Breast epithelium (tissue), 3 donors: ENCODE data around the gene FUBP3.

Experiments
- CTCF ChIP-seq, 3 donors: fragments of 450-650 bp; IDR thresholded peaks; one replicate each; pipeline ENCODE4 v1.5.1; 2016 to 2017; ENCODE audit warnings: antibody characterized with exemption in 3 of 3, mild to moderate bottlenecking in 3 of 3, moderate library complexity in 3 of 3
- POLR2A ChIP-seq: fragments of 450-650 bp; IDR thresholded peaks from one replicate; pipeline ENCODE4 v1.6.1; 2016; ENCODE audit warnings: antibody characterized with exemption, mild to moderate bottlenecking, moderate library complexity

DNA sequence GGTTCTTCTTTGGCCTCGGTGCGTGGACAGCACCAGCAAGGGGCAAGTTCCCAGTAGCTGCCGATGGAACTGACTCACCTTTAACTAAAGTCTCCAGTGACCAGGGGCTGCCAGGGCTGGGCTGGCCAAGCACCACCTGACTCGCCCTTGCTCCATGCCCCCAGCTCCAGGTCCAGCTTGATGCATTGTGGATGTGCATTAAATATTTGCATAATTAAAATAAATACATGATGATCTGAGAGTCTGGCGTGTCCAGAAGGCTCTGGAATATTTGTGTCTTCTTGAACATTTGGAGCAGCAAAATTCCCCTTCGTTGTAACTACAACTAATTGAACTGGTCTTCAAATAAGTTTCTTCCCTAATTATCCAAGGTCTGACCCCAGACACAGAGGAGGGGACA is 75.5 kb downstream of the FUBP3 start:
- TF ChIP-seq CTCF (IDR thresholded peaks at IDR 0.05) (no peak), POLR2A (no peak)
